Measurements from ENCODE around the gene GRIK5.
"Not testable (repeated sequence)": the region's sequence is repeated elsewhere in the genome, so short reads cannot be mapped to it uniquely, and the experiment has no call there.

GRIK5 gene

DNA sequence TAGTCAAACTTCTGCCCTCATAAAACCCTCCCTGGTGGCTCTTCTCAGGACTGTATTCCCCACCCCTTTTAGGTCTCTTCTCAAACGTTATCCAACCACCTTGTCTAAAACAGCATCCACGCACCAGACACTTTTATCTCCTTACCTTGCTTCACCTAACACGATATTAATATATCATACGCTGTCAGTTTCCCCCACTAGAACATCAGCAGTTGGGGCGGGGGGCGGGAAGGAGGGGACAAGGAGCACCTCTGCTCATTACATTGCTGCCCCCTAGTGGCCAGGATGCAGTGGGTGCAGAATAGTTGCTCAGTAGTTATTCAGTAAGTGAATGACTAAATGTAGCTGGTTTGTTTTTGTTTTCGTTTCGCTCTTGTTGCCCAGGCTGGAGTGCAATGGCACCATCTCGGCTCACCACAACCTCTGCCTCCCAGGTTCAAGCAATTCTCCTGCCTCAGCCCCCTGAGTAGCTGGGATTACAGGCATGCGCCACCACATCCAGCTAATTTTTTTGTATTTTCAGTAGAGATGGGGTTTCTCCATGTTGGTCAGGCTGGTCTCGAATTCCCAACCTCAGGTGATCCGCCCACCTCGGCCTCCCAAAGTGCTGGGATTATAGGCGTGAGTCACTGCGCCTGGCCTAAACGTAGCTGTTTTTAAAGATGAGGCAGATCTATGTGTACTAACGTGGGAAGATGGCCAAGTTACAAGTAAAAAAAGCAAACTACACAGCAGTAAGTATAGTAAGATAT lies 35.2 kb downstream of the GRIK5 start:
- not testable (repeated sequence) for H3K9ac ChIP-seq (ENCODE audit: low read depth, low read length)

DNA sequence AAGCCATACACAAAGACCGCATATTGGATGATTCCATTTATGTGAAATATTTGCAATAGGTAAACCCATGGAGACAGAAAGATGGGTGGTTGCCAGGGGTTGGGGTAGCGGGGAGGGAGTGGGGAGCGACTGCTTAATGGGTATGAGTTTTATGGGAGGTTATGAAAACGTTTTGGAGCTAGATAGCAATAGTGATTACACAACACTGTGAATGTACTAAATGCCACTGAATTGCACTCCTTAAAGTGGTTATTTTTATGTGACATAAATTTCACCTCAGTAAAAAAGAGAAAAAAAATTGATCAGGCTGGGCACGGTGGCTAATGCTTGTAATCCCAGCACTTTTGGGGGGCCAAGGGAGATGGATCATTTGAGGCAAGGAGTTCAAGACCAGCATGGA lies 36.6 kb downstream of the GRIK5 start:
- H3K4me1 ChIP-seq (ENCODE audit: insufficient read depth, low read length), result peaks cover 4% of the 10 kb centered on the region; the same call in 1 of the 2 replicates
- H3K9me3 ChIP-seq (ENCODE audit: control insufficient read depth, insufficient read depth, low read length), result no peaks in the 10 kb centered on the region
- H3K36me3 ChIP-seq (ENCODE audit: insufficient read depth, low read length), result peaks cover 4% of the 10 kb centered on the region; the same call in 1 of the 2 replicates
- H3K9ac ChIP-seq (ENCODE audit: low read depth, low read length), result no peak overlapping the region

More for the DNA sequence above, 35.2 kb downstream of the GRIK5 start:
- H3K9me3 ChIP-seq (ENCODE audit: control insufficient read depth, insufficient read depth, low read length); H3K36me3 ChIP-seq (ENCODE audit: insufficient read depth, low read length); H3K4me1 ChIP-seq (ENCODE audit: insufficient read depth, low read length): not testable (repeated sequence)

DNA sequence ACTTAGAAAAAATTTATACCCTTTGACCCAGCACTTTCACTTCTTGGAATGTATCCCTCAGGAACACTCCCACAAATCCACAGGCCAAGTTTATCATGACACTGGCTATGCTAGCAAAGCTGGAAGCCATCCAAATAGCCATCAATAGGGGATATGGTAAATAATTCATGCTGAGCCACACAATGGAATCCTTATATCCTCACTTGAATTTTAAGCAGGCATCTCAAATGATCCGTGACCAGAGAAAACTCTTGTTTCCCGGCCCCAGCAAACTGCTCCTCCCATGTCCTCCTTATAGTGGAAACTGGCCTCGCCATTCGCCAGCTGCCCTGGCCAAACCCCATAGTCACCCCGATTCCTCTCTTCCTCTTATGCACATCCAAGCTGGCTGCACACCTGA lies 37.6 kb downstream of the GRIK5 start:
- H3K9ac ChIP-seq (ENCODE audit: low read depth, low read length), result no peak overlapping the region; the same call in 1 of the 2 replicates
- no peaks in the 10 kb centered on the region; the same call in 1 of the 2 replicates for H3K36me3 ChIP-seq (ENCODE audit: insufficient read depth, low read length)
- H3K9me3 ChIP-seq (ENCODE audit: control insufficient read depth, insufficient read depth, low read length), result no peaks in the 10 kb centered on the region
- H3K4me1 ChIP-seq (ENCODE audit: insufficient read depth, low read length), result peaks cover 4% of the 10 kb centered on the region; the same call in 1 of the 2 replicates

DNA sequence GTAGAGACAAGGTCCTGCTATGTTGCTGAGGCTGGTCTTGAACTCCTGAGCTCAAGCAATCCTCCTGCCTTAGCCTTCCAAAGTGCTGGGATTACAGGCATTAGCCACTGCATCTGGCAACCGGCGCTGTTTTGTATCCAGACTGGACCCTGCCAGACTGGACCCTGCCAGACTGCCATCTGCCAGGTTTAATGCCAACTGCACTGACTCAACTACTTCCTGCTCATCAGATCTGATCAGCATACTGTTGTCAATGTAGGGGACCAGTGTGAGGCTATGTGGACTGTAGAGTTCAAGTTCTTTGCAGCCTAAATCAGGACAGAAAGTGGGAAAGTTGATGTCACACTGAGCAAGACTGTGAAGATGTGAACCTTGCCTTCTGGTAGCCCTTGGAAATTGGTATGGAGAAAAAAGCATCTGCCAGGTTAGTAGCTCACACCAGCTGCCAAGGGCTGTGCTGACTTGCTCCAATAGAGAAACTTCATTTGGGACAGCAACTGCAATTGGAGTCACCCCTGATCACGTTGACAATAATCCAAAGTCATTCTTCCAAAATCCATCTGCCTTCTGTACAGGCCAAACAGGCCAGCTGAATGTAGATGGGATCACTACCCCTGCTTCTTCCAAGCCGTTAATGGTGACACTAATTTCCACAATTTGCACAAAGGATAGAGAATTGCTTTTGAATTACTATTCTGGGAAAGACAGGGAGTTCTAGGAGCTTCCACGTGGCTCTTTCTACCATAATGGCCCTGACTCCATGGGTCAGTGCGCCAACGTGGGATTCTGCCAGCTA lies 39.2 kb downstream of the GRIK5 start:
- H3K36me3 ChIP-seq (ENCODE audit: insufficient read depth, low read length), result no peaks in the 10 kb centered on the region; the same call in 1 of the 2 replicates
- no peaks in the 10 kb centered on the region for H3K9me3 ChIP-seq (ENCODE audit: control insufficient read depth, insufficient read depth, low read length)
- H3K9ac ChIP-seq (ENCODE audit: low read depth, low read length), result no peak overlapping the region
- peaks cover 4% of the 10 kb centered on the region; the same call in 1 of the 2 replicates for H3K4me1 ChIP-seq (ENCODE audit: insufficient read depth, low read length)

DNA sequence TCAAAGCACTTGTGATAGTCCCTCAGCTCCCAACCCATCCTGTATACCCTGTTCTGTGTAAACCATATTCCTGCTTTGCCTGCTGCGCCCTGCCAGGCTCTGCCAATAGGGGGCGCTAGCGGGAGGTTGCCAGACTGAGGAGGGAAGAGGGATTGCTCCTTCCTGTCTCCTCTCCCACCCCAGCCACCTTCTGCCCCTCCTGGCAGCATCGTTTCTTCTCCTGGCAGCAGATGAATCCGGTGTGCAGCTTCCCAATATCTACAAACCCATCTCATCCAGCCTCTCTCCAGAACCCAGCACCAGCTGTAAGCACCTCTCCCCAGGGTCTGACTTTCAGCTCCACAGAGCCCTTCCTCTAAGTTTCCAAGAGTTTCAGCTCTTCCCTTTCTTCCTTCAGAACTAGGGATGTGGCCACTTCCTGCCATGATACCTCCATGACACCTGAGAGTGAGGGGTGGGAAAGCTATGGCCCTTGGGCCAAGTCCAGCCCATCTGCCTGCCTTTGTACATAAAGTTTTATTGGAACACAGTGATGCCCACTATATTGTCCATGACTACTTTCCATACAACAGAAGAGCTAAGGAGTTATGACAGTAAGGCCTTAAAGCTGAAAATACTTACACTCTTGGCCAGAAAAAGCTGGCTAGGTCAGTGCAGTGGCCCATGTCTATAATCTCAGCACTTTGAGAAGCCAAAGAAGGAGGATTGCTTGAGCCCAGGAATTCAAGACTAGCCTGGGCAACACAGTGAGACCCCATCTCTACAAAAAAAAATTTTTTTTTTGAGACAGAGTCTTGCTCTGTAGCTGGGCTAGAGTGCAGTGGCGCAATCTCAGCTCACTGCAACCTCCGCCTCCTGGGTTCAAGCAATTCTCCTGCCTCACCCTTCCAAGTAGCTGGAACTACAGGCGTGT lies 41.4 kb downstream of the GRIK5 start:
- no peaks in the 10 kb centered on the region; the same call in 1 of the 2 replicates for H3K36me3 ChIP-seq (ENCODE audit: insufficient read depth, low read length)
- no peaks in the 10 kb centered on the region for H3K9me3 ChIP-seq (ENCODE audit: control insufficient read depth, insufficient read depth, low read length)
- H3K4me1 ChIP-seq (ENCODE audit: insufficient read depth, low read length), result peaks cover 4% of the 10 kb centered on the region; the same call in 1 of the 2 replicates
- peak overlapping the region; percentile 55 for H3K9ac ChIP-seq (ENCODE audit: low read depth, low read length)

DNA sequence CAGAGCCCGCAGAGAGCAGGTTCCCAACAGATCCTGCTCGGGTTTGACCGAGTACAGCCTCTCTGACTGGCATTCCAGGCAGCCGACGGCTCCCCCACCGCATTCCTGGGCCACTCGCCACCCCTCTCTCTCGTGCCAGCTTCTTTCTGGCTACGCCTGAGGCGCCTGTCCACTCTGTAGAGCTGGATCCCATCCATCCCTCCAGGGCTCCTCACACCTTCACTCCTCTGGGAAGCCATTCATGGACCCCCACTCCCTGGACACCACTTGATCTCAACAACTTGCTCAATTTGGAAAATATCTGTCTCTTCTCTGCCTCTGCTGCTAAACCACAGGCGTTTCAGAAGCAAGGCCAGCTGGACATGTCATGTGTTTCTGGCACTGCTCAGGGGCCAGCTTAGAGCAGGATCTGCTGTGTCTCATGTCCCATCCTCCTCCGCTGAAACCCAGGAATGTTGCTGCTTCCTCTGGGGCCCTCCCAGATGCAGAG lies 45.3 kb downstream of the GRIK5 start:
- Histone ChIP-seq H3K9me3 (ENCODE audit: control insufficient read depth, insufficient read depth, low read length) (no peaks in the 10 kb centered on the region), H3K9ac (ENCODE audit: low read depth, low read length) (no peak overlapping the region), H3K36me3 (ENCODE audit: insufficient read depth, low read length) (no peaks in the 10 kb centered on the region; the same call in 1 of the 2 replicates), H3K4me1 (ENCODE audit: insufficient read depth, low read length) (no peaks in the 10 kb centered on the region)

DNA sequence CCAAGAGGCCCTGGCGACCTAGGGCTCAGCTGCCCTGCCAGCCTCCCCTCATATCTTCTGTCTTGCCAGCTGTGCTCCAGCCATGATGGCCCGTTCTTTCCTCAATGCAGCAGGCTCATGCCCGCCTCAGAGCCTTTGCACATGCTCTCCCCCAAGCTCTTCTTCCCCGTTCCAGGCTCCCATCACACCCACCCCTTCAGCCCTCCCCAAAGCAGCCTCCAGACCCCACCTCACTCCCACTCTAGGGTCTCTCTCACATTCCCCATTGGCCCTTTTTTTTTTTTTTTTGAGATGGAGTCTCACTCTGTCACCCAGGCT lies 46.1 kb downstream of the GRIK5 start:
- Histone ChIP-seq H3K4me1 (ENCODE audit: insufficient read depth, low read length) (no peaks in the 10 kb centered on the region), H3K36me3 (ENCODE audit: insufficient read depth, low read length) (no peaks in the 10 kb centered on the region; the same call in 1 of the 2 replicates), H3K9me3 (ENCODE audit: control insufficient read depth, insufficient read depth, low read length) (no peaks in the 10 kb centered on the region), H3K9ac (ENCODE audit: low read depth, low read length) (no peak overlapping the region)

DNA sequence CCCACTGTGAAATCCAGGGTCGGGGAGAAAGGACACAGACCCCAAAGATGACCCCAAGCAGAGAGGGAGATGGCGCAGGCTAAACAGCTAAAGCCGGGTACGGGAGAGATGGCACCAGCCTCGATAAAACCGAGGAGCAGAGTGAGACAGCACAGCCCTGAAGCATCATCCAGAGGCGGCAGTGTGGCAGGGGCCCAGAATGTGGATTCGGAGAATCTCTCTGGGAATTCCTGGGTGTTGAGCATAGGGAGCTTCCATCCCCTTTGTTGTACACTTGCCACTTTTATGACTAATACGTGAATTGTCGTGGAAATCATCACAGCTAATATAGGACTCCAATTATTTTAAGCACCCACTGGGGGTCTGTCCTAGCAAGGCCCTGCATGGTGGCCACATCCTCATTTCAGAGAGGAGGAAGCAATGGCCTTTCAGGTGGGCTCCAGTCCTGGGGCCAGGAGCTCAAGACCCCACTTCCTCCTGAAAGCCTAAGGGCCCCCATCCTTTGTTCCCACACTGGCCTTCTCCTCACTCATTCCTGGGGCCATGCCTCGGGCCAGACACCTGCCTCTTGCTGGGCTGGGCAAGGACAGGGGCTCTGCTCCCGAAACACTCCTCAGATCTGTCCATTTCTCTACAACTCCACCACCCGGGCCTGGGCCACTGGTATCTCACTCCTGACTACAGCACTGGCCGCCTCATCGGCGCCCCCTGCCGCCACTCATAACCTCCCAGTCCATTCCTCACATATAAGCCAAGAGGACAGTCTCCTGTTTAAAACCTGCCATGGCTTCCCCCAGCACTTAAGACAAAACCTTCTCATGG lies 46.7 kb downstream of the GRIK5 start:
- no peak overlapping the region for H3K9ac ChIP-seq (ENCODE audit: low read depth, low read length)
- no peaks in the 10 kb centered on the region for H3K9me3 ChIP-seq (ENCODE audit: control insufficient read depth, insufficient read depth, low read length)
- no peaks in the 10 kb centered on the region; the same call in 1 of the 2 replicates for H3K36me3 ChIP-seq (ENCODE audit: insufficient read depth, low read length)
- H3K4me1 ChIP-seq (ENCODE audit: insufficient read depth, low read length), result no peaks in the 10 kb centered on the region

DNA sequence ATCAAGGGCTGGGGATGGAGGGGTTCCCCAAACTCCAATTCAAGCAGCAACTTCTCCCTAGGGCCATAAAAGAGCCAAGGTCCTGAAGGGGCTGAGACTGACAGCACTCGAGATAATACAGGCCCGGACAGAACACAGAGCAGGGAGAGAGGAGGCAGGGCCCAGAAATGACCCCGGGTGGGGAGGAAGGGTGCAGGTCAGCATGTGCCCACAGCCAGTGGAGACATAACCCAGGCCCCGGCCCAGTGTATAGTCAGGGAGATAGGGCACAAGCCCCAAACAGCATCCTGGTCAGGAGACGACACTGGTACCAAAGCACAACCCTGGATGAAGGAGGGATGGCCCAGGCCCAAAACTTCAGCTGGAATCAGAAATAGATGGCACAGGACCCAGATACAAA lies 47.4 kb downstream of the GRIK5 start:
- no peaks in the 10 kb centered on the region for H3K4me1 ChIP-seq (ENCODE audit: insufficient read depth, low read length)
- H3K9ac ChIP-seq (ENCODE audit: low read depth, low read length), result no peak overlapping the region
- no peaks in the 10 kb centered on the region; the same call in 1 of the 2 replicates for H3K36me3 ChIP-seq (ENCODE audit: insufficient read depth, low read length)
- no peaks in the 10 kb centered on the region for H3K9me3 ChIP-seq (ENCODE audit: control insufficient read depth, insufficient read depth, low read length)

DNA sequence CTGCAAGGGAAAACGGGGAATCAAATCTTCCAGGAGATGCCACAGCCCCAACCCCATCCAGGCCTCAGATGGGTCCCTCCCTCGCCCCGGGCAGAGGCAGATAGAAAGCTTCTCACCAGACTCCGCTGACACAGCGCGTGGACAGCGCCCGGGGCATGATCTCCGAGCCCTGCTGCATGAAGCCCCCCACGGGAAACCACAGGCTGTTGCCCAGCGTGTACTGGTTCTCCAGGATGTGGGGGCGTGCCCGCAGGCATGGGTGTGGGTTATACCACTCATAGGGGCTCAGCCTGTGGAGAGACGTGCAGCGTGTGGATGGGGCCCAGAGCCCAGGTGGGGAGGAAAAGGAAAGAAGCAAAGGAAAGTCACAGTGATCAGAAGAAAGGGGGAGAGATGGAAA lies 48.8 kb downstream of the GRIK5 start:
- Histone ChIP-seq H3K36me3 (ENCODE audit: insufficient read depth, low read length) (no peaks in the 10 kb centered on the region; the same call in 1 of the 2 replicates), H3K9me3 (ENCODE audit: control insufficient read depth, insufficient read depth, low read length) (no peaks in the 10 kb centered on the region), H3K9ac (ENCODE audit: low read depth, low read length) (no peak overlapping the region), H3K4me1 (ENCODE audit: insufficient read depth, low read length) (no peaks in the 10 kb centered on the region)

DNA sequence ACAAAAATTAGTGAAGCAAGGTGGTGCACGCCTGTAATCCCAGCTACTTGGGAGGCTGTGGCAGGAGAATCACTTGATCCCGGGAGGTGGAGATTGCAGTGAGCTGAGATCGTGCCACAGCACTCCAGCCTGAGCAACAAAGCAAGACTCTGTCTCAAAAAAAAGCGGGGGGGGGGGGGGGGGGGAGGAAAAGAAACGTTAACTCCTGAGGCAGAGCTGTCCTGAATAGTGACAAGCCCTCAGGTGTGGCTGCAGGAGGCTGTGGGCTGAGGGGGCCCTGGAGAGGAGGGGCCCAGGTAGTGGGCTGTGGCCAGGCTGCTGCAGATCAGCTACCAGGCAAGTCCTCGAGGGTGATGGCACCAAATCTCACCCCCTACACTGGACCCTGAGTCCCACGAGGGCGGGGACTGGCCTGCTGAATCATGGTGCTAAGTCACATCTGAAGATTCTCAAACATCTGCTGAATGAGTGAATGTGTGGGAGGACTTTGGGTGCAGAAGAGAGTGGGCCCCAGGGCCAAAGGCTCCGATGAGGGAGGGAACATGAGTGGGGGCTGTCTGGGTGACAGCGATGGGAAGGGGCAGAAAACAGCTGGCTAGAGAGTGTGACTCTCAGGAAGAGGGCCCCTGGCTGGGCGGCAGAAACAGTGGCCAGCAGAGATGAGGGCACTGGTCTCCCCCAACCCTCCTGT lies 51.4 kb downstream of the GRIK5 start:
- Histone ChIP-seq H3K9ac (ENCODE audit: low read depth, low read length) (no peak overlapping the region), H3K9me3 (ENCODE audit: control insufficient read depth, insufficient read depth, low read length) (no peaks in the 10 kb centered on the region), H3K36me3 (ENCODE audit: insufficient read depth, low read length) (no peaks in the 10 kb centered on the region; the same call in 1 of the 2 replicates), H3K4me1 (ENCODE audit: insufficient read depth, low read length) (no peaks in the 10 kb centered on the region)

DNA sequence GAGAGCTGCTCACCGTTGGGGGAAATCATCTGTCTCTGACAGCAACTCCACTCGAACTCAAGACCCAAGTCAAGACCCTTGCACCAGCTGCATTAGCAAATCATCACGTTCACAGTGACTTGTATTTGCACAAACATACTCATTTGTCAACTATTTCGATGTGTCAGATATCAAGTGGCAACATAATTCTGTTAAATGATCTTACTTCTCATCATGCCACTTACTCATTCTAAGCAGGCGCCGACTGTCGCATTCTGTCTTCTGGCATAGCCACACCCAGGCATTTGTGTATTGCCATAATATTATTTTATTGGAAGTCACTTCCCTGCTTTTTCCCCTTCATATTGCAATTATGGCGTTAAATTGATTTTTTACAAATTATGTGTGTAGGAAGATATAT lies 53.0 kb downstream of the GRIK5 start:
- Histone ChIP-seq H3K4me1 (ENCODE audit: insufficient read depth, low read length) (no peaks in the 10 kb centered on the region), H3K9ac (ENCODE audit: low read depth, low read length) (no peak overlapping the region), H3K36me3 (ENCODE audit: insufficient read depth, low read length) (no peaks in the 10 kb centered on the region; the same call in 1 of the 2 replicates), H3K9me3 (ENCODE audit: control insufficient read depth, insufficient read depth, low read length) (no peaks in the 10 kb centered on the region)

DNA sequence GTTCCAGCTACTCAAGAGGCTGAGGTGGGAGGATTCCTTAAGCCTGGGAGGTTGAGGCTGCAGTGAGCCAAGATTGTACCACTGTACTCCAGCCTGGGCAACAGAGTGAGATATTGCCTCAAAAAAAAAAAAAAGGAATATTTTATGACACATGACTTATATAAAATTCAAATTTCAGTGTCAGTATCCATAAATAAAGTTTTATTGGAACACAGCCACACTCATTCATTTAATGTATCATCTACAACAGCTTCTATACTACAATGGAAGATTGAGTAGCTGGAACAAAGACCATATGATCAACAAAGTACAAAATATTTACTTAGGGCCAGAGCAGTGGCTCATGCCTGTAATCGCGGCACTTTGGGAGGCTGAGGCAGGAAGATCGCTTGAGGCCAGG lies 57.3 kb downstream of the GRIK5 start:
- not testable (repeated sequence) for H3K9me3 ChIP-seq (ENCODE audit: control insufficient read depth, insufficient read depth, low read length); H3K9ac ChIP-seq (ENCODE audit: low read depth, low read length); H3K36me3 ChIP-seq (ENCODE audit: insufficient read depth, low read length); H3K4me1 ChIP-seq (ENCODE audit: insufficient read depth, low read length)

All from ES-I3 (cell line).